KOPT-K1 (cell line): Measurements from ENCODE around the gene ACOXL.

Source experiments
- H3K27ac ChIP-seq: fragments of 200-600 bp; sonication (generic); 2 replicates; pipeline ENCODE4 v1.5.1; 2016; ENCODE audit warnings: antibody characterized with exemption, mild to moderate bottlenecking, low read depth, low read length; ENCODE audit not compliant: poor library complexity, severe bottlenecking
- H3K36me3 ChIP-seq: fragments of 200-600 bp; sonication (generic); 2 replicates; pipeline ENCODE4 v1.5.1; 2017; ENCODE audit warnings: antibody characterized with exemption, mild to moderate bottlenecking, low read length, moderate library complexity; ENCODE audit not compliant: insufficient read depth
- H3K9me3 ChIP-seq: fragments of 200-600 bp; sonication (generic); 2 replicates; pipeline ENCODE4 v1.5.1; 2017; ENCODE audit warnings: antibody characterized with exemption, low read length, mild to moderate bottlenecking; ENCODE audit not compliant: insufficient read depth, poor library complexity, severe bottlenecking

The ACOXL gene

DNA sequence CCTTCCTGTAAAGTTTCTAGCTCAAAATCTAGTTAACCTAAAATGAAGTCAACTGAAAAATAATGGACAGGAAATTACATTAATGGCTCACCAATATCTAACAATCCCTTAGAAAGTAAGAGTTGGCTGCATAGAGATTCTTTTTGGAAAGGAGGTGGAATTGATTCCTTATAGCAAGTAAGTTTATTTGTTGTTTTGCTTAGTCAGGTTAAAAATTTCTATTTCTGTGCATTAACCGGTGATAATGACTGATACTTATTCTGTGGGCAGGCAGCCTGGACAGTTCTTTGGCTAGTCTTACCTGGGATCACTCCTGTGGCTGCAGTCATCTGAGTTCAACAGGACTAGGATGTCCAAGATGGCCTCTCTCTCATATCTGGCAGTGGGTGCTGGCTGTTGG is 381.5 kb downstream of the ACOXL start:
- H3K36me3 ChIP-seq: no peaks in the 10 kb centered on the region
- no peaks in the 10 kb centered on the region for H3K9me3 ChIP-seq
- H3K27ac ChIP-seq: no peak overlapping the region

DNA sequence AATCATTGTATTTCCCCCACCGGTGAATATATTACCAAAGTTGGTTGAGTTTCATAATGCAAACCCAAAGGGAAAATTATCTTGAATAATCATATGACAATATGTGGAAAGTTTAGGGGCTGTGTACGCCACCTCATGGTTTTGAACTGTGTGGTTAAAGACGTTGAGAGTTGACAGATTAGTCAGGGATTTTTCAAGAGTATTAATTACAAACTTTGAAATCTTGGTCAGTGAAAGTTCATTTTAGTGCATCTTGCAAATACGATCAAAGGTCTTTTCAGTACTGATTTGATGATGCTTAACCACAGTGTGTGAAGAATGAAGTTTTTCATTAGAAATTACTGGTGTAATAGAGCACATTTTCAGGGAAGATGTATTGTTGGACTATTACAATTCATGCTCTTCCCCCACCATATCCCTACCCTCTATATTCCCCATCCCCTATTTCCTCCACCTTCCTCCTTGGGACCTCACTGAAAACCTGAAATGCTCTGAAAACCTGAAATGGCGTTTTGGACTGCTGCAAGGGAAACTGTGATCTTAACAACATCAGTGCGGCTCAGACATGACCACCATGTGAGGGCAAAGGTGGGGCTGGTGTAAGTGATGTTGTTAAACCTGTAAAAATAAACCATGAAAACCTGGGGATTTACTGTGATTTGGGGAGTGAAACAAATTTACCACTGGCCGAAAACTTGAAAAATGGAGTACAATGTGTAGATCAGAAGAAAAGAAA is 383.8 kb downstream of the ACOXL start:
- H3K27ac ChIP-seq: no peak overlapping the region
- no peaks in the 10 kb centered on the region for H3K36me3 ChIP-seq
- H3K9me3 ChIP-seq: no peaks in the 10 kb centered on the region

DNA sequence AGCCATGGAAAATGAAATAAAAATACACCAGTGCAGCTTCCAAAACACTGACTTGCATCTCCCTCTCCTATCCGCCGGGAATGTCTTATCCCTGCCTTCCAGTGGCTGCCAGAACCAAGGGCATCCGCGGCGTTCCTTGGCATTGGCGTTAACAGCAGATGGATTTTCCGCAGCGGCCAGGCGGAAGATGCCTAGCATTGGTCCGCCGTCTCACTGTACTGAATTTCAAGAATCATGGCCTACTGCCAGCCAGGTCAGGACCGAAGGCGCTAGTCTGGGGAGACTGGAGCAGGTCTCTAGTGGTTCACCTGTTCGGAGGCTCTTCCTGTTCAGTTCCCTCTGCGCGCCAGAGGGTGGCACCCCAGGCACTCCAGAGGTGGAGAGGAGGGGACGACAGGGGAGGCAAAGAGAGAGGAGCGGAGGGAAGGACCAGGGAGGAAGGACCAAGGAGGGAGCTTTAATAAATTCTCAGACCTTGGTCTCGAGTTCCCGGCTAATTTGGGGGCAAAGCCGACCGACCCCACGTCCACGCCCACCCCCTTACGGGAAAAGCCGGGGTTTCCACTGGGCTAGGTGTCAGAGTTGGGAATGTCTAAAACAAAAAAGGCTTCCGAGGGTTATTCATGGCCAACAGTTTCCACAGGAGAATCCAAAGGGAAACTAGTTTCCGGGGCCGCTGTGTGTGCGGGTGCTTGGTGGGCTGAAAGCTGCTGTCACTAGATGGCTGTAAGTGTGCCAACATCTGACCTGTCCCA is 384.6 kb downstream of the ACOXL start:
- Histone ChIP-seq H3K9me3 (no peaks in the 10 kb centered on the region), H3K27ac (no peak overlapping the region), H3K36me3 (no peaks in the 10 kb centered on the region)

DNA sequence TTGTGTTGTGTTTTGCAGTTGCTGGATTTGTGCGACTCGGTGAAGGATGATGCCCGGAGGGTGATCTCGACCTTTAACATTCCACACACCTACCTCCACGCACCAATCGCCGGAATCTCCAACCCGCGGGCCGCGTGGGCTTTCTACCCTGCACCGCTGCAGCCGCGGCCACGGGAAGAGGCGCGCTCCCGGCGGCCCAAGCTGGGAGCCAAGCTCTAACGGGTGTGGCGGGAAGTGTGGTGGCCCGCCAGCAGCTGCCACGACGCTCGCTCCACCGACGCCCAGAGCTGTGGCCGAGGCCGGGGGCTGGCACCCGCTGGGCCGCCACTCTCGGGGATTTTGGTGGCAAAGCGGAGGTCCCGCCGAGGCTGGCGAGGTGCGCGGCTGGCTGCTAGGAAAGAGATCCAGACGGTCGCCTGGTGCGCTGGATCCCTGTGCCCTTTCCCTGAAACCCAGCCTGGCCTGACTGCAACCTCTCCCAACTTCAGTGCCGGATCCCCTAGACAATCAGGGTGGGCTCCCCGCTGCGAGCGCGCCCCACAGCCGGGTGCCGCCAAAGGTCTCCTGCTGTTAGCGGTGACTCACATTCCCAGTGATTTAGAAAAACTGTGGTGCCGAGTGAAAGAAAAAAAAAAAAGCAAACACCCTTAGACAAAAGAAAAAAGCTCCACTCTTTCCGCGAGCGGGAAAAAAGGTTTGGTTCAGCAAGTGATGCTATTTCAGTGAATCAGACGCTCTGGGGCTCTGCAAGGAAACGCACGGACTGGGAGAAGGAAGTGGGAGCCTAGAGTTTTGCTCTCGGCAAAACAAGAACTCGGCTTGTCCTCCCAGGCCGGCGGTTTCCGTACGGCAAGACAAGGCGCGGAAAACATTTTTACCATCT is 385.5 kb downstream of the ACOXL start:
- Histone ChIP-seq H3K27ac (no peak overlapping the region), H3K36me3 (no peaks in the 10 kb centered on the region), H3K9me3 (no peaks in the 10 kb centered on the region)

DNA sequence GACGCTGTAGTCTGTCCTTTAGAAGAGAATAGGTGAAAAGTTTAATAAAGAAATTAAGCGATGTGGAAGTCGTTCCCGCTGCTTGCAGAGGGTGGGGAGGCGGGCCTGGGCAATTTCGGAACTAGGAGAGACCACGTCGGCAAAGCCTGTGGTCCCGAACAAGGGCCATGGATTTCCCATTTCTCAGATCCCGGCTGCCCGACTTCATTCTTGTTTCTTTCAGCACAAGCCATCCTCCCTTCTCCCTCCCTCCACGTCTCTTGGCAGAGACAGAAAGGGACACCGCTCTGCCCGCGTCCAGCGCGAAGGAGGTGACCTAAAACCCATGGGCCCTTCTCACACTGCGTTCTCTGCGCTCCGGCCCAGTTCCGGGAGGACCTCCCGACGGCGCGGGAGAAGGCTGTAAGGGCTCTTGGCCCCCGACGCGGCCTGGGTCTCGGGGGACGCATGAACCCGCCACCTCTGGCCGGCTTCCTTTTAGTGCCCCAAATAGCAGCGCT is 386.2 kb downstream of the ACOXL start:
- Histone ChIP-seq H3K27ac (no peak overlapping the region), H3K9me3 (no peaks in the 10 kb centered on the region), H3K36me3 (no peaks in the 10 kb centered on the region)

DNA sequence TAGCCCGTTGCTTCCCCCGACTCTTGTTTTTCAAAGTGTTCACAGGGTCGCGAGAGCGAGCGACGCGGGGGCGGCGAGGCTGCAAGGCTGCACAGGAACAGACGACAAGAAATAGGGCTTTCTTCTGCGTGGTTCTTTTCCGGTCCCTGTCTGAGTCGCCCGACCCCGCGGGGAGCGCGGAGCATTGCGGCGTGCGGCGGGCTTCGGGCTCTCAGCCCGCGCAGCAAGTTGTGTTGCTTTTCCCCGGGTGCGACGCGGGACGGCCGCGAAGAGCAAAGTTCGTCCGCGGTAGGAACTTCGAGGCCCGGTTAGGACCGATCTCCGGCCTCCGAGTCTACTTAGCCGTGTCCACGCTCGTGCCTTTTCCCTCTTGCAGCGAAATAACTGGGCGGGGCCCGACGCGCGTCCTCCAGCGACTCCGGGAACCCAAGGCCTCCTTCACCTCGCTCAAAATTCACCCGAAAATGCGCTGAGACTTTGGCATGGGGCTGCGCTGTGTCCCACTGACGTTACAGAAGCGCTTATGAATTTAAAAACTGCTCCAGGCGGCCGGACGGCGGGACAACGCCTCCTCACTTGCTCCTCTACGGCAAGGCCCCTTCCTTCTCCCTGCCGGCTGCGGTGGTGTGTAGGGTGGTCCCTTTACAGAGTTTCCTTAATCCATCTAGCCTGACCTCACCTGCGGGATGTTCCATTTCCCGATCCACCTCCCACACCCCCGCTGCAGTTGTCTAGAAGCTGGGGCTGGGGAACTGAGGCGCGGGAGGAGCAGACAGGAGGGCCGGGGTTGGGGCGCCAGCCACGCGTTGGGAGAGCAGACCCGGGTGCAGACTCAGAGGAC is 386.8 kb downstream of the ACOXL start:
- peaks cover 6% of the 10 kb centered on the region for H3K36me3 ChIP-seq
- no peak overlapping the region for H3K27ac ChIP-seq
- H3K9me3 ChIP-seq: no peaks in the 10 kb centered on the region

DNA sequence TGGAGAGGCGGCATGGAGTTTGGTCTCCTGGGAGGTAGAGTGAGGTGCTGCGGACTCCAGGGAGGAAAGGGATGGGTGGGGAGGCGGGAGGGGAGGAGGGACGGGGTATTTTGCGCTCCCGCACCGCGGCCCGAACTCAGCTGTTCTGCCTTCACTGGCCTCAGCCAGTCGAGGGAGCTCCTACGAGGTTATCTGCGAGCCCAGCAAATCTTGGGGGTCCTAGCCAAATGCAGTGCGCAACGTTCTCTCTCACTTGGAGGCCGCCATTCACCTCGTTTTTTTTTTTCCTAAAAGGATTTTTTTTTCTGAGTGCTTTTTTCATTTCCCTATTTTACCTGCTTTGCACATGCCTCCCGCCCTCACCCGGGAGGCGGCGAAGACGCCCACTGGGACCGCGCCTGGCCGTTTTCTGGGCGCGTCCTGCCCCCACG is 387.5 kb downstream of the ACOXL start:
- no peaks in the 10 kb centered on the region for H3K9me3 ChIP-seq
- H3K36me3 ChIP-seq: peaks cover 13% of the 10 kb centered on the region
- H3K27ac ChIP-seq: no peak overlapping the region

DNA sequence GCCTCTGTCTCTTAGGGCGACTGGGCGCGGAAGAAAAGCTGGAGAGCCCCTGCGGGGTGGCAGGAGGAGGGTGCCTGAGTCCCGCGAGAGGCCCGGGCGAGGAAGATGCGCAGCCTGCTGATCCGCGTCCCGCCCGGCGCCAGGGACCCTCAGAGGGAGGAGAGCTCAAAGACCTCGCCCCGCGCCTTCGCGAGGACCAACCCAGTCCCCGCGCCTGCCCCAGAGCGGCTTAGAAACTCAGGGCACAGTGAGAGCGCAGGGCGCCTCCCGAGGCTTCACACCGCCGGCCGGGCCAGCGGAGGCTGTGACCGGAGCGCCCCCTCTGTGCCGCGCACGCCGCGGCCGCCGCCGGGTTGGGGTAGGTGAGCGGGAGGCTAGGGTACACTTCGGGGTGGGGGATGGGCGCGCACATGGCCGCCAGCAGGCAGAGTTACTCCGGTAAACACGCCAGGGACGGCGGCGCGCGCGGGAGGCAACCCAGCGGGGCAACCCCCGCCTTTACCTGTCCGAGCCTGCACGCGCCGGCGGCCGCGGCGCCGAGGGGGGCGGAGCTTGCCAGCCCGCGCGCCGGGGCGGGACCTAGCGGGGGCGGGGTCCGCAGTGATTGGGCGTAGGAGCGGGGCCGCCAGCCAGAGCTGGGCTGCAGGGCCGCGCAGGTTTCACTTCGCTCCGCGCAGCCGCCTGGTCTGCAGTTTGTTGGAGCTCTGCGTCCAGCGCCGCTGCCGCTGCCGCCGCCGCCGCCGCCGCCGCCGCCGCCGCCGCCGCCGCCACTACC is 388.1 kb downstream of the ACOXL start, which contains the start of gene BCL2L11:
BCL2L11 (plus strand) TSS at position 662 of the 775 bp plus-strand sequence. CDS start 2,832 bp downstream, outside the sequence.
- Histone ChIP-seq H3K9me3 (no peaks in the 10 kb centered on the region), H3K27ac (peak within 1 kb of the TSS; percentile 50), H3K36me3 (peaks cover 19% of the 10 kb centered on the region)

DNA sequence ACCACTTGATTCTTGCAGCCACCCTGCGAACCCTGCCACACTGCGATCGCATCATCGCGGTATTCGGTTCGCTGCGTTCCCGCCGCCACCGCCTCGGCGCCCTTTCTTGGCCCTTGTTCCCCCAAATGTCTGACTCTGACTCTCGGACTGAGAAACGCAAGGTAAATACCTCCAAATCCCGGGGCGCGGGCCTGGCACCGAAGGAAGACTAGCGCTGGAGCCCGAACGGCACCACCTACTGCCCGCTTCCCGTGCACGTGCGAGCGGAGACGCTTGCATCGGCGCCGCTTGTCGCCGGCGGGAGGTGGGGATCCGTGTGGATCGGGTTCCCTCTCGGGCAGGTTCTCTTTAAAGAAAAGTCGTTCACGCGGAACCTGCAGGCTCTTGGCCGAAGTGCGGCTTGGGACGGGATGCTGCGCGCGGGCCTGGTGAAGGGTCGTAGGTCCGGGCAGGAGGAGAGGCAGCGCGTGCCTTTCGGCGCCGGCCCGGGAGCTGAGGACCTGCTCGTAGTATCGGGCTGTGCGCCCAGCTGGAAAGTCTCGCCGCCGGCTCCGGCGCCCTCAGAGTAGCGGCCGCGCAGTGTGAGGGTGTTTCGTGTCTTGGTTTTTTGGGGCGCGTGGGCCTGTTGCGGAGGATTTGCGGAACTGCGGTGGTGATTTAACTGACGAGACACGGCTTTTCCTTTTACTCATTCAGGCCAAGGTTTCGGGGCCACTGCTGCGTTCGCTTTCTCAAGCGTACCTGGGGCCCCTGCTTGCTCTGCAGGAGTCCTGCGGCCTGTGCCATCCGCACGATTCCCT is 388.9 kb downstream of the ACOXL start:
- no peaks in the 10 kb centered on the region for H3K9me3 ChIP-seq
- H3K36me3 ChIP-seq: peaks cover 27% of the 10 kb centered on the region
- peak overlapping the region; percentile 50 for H3K27ac ChIP-seq

DNA sequence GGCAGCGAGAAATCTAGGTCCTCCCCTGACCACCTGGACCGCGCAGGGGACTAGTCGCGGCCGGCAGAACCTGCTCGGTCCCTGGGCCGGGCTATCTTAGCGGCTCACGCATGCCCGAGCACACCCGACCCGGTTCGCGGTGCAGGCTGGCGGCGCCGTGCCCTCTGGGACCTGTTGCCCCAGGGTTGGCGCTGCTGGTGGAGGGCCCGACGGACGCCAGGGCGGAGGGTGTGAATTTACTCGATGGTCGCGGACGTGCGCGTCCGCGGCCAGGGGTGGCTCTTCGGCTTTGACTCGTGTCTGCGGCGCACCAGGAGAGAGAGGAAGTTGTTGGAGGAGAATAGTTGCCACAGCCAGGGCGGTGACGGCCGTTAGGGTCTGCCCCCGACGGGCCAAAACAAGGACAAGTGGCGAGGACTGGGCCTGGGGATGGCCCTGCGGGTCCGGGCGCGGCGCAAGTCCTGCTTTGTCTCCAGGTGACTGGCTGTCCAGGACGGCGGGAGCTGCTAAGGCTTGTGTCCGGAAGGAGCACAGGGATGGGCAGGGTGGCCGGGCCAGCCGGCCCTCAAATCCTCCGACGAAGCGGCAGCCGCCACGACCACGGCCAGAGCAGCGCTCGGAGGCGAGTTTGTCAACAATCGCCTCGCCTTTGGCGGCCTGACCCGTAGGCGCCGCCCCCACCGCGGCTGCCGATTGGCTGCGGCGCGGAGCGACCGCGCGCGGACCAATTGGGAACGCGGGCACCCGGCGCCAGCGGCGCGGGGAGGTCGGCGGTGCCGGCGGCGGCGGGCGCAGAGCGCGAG is 389.7 kb downstream of the ACOXL start:
- H3K36me3 ChIP-seq: peaks cover 27% of the 10 kb centered on the region
- H3K9me3 ChIP-seq: no peaks in the 10 kb centered on the region
- peak overlapping the region; percentile 50 for H3K27ac ChIP-seq

DNA sequence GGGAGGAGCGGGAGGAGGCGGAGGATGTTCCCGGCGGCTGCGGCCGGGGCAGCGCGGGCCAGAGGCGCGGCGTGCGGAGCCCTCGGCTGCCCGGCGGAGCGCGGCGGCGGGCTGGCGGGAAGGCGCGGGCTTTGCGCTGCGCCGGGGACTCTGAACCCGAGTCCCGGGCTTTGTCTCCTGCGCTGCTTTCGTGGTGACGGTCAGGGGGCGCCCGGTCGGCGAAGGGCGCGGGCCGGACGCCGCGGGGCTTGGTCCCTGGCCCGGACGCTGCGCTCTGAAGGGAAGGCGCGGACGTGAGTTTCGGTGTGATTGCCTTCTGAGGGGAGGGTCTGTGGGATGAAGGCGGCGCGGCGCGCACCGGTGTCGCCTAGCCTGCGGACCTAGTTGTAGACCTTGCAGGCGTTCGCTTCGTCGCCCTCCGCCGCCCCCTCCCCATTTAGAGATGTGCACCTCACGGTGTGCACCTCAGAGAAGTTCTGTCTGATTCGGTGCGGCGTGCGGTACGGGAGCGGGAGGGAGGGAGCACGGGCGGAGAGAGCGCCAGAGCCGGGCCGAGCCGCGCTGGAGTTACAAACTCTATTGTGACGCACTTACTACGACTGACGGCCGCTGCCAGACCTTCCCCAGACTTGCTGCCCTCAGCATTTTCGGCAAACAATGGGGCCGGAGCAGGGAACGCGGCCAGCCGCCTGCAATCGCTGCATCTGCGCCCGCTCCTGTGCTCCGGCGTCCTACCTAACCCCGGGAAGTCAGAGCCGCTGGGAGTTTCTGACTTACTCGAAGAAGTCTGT is 390.5 kb downstream of the ACOXL start:
- H3K9me3 ChIP-seq: no peaks in the 10 kb centered on the region
- no peak overlapping the region for H3K27ac ChIP-seq
- H3K36me3 ChIP-seq: peaks cover 32% of the 10 kb centered on the region

DNA sequence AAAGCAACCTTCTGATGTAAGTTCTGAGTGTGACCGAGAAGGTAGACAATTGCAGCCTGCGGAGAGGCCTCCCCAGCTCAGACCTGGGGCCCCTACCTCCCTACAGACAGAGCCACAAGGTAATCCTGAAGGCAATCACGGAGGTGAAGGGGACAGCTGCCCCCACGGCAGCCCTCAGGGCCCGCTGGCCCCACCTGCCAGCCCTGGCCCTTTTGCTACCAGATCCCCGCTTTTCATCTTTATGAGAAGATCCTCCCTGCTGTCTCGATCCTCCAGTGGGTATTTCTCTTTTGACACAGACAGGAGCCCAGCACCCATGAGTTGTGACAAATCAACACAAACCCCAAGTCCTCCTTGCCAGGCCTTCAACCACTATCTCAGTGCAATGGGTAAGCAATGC is 391.4 kb downstream of the ACOXL start:
- Histone ChIP-seq H3K9me3 (no peaks in the 10 kb centered on the region), H3K27ac (no peak overlapping the region), H3K36me3 (peaks cover 40% of the 10 kb centered on the region)
